Measurements from ENCODE around the gene PDE11A. TPM values are rescaled to one million over a fixed set of nuclear protein-coding genes. Genes with fewer than 3 reads are reported as not detected.

The PDE11A gene
- total and polyA plus RNA-seq, 2 of the 8 experiments (the other 6 are each of a cell fraction or from before 2014, with no cell fraction given): 0.19 to 0.23 TPM

DNA sequence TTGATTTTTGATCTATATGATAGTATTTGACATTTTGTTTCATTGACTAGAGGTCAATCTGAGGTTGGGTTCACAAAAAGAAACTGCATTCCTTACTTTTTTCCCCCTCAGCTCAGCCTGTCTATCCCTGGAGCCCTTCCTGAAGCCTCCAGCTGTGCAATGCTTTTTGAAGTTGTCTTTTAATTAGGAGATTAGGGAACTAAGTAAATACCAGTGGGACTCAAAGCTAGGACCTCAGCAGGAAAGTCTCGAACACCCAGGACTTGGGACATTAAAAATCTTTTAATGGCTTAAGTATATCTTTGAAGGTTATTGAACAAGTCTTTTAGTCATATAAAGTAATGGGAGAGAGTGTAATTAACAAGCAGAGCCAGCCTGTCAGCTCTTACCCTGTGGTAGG is 220.2 kb downstream of the PDE11A start (continued):
- TF ChIP-seq, protein P1, sequence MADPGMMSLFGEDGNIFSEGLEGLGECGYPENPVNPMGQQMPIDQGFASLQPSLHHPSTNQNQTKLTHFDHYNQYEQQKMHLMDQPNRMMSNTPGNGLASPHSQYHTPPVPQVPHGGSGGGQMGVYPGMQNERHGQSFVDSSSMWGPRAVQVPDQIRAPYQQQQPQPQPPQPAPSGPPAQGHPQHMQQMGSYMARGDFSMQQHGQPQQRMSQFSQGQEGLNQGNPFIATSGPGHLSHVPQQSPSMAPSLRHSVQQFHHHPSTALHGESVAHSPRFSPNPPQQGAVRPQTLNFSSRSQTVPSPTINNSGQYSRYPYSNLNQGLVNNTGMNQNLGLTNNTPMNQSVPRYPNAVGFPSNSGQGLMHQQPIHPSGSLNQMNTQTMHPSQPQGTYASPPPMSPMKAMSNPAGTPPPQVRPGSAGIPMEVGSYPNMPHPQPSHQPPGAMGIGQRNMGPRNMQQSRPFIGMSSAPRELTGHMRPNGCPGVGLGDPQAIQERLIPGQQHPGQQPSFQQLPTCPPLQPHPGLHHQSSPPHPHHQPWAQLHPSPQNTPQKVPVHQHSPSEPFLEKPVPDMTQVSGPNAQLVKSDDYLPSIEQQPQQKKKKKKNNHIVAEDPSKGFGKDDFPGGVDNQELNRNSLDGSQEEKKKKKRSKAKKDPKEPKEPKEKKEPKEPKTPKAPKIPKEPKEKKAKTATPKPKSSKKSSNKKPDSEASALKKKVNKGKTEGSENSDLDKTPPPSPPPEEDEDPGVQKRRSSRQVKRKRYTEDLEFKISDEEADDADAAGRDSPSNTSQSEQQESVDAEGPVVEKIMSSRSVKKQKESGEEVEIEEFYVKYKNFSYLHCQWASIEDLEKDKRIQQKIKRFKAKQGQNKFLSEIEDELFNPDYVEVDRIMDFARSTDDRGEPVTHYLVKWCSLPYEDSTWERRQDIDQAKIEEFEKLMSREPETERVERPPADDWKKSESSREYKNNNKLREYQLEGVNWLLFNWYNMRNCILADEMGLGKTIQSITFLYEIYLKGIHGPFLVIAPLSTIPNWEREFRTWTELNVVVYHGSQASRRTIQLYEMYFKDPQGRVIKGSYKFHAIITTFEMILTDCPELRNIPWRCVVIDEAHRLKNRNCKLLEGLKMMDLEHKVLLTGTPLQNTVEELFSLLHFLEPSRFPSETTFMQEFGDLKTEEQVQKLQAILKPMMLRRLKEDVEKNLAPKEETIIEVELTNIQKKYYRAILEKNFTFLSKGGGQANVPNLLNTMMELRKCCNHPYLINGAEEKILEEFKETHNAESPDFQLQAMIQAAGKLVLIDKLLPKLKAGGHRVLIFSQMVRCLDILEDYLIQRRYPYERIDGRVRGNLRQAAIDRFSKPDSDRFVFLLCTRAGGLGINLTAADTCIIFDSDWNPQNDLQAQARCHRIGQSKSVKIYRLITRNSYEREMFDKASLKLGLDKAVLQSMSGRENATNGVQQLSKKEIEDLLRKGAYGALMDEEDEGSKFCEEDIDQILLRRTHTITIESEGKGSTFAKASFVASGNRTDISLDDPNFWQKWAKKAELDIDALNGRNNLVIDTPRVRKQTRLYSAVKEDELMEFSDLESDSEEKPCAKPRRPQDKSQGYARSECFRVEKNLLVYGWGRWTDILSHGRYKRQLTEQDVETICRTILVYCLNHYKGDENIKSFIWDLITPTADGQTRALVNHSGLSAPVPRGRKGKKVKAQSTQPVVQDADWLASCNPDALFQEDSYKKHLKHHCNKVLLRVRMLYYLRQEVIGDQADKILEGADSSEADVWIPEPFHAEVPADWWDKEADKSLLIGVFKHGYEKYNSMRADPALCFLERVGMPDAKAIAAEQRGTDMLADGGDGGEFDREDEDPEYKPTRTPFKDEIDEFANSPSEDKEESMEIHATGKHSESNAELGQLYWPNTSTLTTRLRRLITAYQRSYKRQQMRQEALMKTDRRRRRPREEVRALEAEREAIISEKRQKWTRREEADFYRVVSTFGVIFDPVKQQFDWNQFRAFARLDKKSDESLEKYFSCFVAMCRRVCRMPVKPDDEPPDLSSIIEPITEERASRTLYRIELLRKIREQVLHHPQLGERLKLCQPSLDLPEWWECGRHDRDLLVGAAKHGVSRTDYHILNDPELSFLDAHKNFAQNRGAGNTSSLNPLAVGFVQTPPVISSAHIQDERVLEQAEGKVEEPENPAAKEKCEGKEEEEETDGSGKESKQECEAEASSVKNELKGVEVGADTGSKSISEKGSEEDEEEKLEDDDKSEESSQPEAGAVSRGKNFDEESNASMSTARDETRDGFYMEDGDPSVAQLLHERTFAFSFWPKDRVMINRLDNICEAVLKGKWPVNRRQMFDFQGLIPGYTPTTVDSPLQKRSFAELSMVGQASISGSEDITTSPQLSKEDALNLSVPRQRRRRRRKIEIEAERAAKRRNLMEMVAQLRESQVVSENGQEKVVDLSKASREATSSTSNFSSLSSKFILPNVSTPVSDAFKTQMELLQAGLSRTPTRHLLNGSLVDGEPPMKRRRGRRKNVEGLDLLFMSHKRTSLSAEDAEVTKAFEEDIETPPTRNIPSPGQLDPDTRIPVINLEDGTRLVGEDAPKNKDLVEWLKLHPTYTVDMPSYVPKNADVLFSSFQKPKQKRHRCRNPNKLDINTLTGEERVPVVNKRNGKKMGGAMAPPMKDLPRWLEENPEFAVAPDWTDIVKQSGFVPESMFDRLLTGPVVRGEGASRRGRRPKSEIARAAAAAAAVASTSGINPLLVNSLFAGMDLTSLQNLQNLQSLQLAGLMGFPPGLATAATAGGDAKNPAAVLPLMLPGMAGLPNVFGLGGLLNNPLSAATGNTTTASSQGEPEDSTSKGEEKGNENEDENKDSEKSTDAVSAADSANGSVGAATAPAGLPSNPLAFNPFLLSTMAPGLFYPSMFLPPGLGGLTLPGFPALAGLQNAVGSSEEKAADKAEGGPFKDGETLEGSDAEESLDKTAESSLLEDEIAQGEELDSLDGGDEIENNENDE (IDR thresholded peaks at IDR 0.05; ENCODE audit: insufficient replicate concordance, low read length): no peak
- TF ChIP-seq SAP30 (IDR thresholded peaks at IDR 0.05; ENCODE audit: insufficient read depth, insufficient replicate concordance, low read length) (no peak), RBBP5 (IDR thresholded peaks at IDR 0.05; ENCODE audit: borderline replicate concordance, low read depth, low read length) (no peak), GTF2F1 (IDR thresholded peaks at IDR 0.05; ENCODE audit: borderline replicate concordance, low read depth, low read length) (no peak), SIX5 (IDR thresholded peaks at IDR 0.05; ENCODE audit: low read depth, low read length) (no peak), TCF12 (IDR thresholded peaks at IDR 0.05; ENCODE audit: low read depth, low read length) (no peak), POU5F1 (IDR thresholded peaks at IDR 0.05; ENCODE audit: low read depth, low read length) (no peak), EP300 (IDR thresholded peaks at IDR 0.05; ENCODE audit: borderline replicate concordance in 1 of 2, low read depth in 2 of 2, low read length in 2 of 2) (no peak)
- TF ChIP-seq, protein P2, sequence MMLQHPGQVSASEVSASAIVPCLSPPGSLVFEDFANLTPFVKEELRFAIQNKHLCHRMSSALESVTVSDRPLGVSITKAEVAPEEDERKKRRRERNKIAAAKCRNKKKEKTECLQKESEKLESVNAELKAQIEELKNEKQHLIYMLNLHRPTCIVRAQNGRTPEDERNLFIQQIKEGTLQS (IDR thresholded peaks at IDR 0.05; ENCODE audit: insufficient read depth, low read depth, low read length): no peak
- TF ChIP-seq, protein P3, sequence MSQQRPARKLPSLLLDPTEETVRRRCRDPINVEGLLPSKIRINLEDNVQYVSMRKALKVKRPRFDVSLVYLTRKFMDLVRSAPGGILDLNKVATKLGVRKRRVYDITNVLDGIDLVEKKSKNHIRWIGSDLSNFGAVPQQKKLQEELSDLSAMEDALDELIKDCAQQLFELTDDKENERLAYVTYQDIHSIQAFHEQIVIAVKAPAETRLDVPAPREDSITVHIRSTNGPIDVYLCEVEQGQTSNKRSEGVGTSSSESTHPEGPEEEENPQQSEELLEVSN (IDR thresholded peaks at IDR 0.05): no peak

Data from H1 (cell line).